ENCODE results near the gene MARCHF10. TPM values are rescaled to one million over a fixed set of nuclear protein-coding genes. Genes with fewer than 3 reads are reported as not detected.

MARCHF10 gene
- total and polyA plus RNA-seq, 9 of the 15 experiments (the other 6 are each of a cell fraction or from before 2014, with no cell fraction given): not detected

GRCh38 chr17:62804822-62805221 is 3.3 kb downstream of the MARCHF10 start:
- no peak overlapping the region for H3K27ac ChIP-seq (ENCODE audit: extremely low read depth, low read depth, low read length)
- in situ Hi-C loops (cut with MboI) (no loop called here), intact Hi-C loops (cut with micrococcal nuclease) (no loop called here)
- no peaks in the 10 kb centered on the region for H3K9me3 ChIP-seq (replicated peaks; ENCODE audit: control insufficient read depth, insufficient read depth, low read depth, low read length)
- FAIRE-seq (no peak), ATAC-seq (no peak), DNase-seq (ENCODE audit: extremely low read depth in 1 of 4, low spot score in 3 of 4) (no peak)
- H3K4me1 ChIP-seq (replicated peaks in 1 of 2; ENCODE audit: control insufficient read depth in 2 of 2, insufficient read depth in 2 of 2, low read length in 2 of 2): peaks cover 0 to 7% of the 10 kb centered on the region in 2 experiments; a peak in 2 of 5 replicates
- peak in 1 of 3 experiments; percentile 47; a peak in 1 of 6 replicates for TF ChIP-seq ZBTB11 (CRISPR knock-in tag; IDR thresholded peaks at IDR 0.05)
- TF ChIP-seq ZNF589 (CRISPR knock-in tag; IDR thresholded peaks at IDR 0.05; ENCODE audit: low read depth): no peak
- peak; percentile 4; the same call in 1 of the 2 replicates for TF ChIP-seq CEBPB (tag; IDR thresholded peaks at IDR 0.05)
- TF ChIP-seq MAFG (tag; conservative IDR thresholded peaks at IDR 0.05): peak; percentile 46
- WGBS (ENCODE audit: insufficient coverage, low coverage, missing lambda C conversion rate): 1% methylated on average over 8 of the region's 8 CpGs
- H2AFZ ChIP-seq (ENCODE audit: low read depth, low read length): no peak overlapping the region
- no peaks in the 10 kb centered on the region for H3K79me2 ChIP-seq (ENCODE audit: control insufficient read depth, insufficient read depth, low read length)
- no peak overlapping the region for H3K4me2 ChIP-seq (ENCODE audit: insufficient read depth, low read length)
- H3K9me1 ChIP-seq (ENCODE audit: control insufficient read depth, insufficient read depth, low read length): no peaks in the 10 kb centered on the region
- BruUV-seq (replicated peaks): no TSS peak
- H3K4me3 ChIP-seq: no peak overlapping the region
- CTCF ChIA-PET (ENCODE audit: low intra/inter-chr PET ratio): no interaction called here
- no peak overlapping the region for H3K9ac ChIP-seq (ENCODE audit: insufficient read depth in 1 of 2, low read depth in 2 of 2, low read length in 2 of 2)
- H3K27me3 ChIP-seq (ENCODE audit: control insufficient read depth in 2 of 2, insufficient read depth in 2 of 2, low read length in 2 of 2): peaks cover 53 to 60% of the 10 kb centered on the region in 2 experiments
- H3K36me3 ChIP-seq (ENCODE audit: control insufficient read depth, insufficient read depth, low read length): no peaks in the 10 kb centered on the region
- 0 out of 2 replicates have a peak, but pooled peaks cover 7% of the 10 kb centered on the region for H4K20me1 ChIP-seq (replicated peaks; ENCODE audit: control insufficient read depth, insufficient read depth, low read length)
- POLR2A ChIA-PET: no interaction called here

Data from K562 (cell line).